ENCODE results near the gene CCDC187. TPM values are rescaled to one million over a fixed set of nuclear protein-coding genes. Genes with fewer than 3 reads are reported as not detected.

CCDC187 gene
- total RNA-seq, 2 experiments from 2014 or later: 0.07 TPM; not detected in 1

DNA sequence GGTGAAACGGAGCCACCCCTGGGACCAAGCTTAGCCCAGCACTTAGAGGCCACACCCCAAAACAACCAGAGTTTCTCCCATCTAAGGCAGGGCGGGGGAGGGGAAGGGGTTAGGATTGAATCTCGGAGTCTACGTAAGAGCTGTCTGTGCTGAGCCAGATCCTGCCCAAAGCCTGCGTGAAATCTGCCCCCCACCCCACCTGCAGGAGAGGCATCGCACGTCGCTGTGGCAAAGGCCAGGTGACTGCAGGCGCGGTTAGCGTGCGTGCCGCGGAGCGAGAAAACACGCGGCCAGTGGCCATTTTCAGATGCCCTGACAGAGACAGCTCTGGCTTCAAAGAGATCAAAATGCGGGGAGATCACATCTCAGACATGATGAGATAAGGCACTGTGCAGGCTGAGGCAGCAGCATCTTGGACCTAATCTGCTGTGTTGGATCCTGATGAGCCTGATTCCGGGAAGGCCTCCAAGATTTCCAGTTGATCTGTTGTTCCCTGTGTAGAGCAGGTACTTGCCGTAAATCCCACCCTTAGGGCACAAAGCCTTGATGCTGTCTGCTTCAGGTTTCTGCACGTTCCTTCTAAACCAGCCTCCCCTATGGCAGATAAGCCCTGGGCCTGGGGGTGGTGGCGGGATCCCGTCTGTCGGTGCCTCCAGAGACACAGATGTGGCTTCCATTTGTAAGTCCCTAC, 55.8 kb downstream of the CCDC187 start:
- Mint-ChIP-seq H3K27me3 (no peaks in the 10 kb centered on the region), H3K4me3 (no peak overlapping the region), H3K9me3 (no peaks in the 10 kb centered on the region), H3K4me1 (ENCODE audit: low read depth) (peaks cover 20% of the 10 kb centered on the region), H3K27ac (no peak overlapping the region), H3K36me3 (ENCODE audit: low read depth) (peaks cover 2% of the 10 kb centered on the region)
- POLR2A ChIA-PET: interaction anchor here (1.5 kb wide), 1 partner anchor 20 kb away, joined by 5 read pairs; no protein-coding TSS in a partner anchor
- CTCF ChIA-PET: interaction anchor here (1.4 kb wide), 2 partner anchors 19 to 23 kb away, joined by 3 to 5 read pairs; no protein-coding TSS in a partner anchor
- intact Hi-C loops (cut with micrococcal nuclease): no loop called here
- no peak for DNase-seq
- no peak for ATAC-seq
- TF ChIP-seq, protein P1, sequence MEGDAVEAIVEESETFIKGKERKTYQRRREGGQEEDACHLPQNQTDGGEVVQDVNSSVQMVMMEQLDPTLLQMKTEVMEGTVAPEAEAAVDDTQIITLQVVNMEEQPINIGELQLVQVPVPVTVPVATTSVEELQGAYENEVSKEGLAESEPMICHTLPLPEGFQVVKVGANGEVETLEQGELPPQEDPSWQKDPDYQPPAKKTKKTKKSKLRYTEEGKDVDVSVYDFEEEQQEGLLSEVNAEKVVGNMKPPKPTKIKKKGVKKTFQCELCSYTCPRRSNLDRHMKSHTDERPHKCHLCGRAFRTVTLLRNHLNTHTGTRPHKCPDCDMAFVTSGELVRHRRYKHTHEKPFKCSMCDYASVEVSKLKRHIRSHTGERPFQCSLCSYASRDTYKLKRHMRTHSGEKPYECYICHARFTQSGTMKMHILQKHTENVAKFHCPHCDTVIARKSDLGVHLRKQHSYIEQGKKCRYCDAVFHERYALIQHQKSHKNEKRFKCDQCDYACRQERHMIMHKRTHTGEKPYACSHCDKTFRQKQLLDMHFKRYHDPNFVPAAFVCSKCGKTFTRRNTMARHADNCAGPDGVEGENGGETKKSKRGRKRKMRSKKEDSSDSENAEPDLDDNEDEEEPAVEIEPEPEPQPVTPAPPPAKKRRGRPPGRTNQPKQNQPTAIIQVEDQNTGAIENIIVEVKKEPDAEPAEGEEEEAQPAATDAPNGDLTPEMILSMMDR (IDR thresholded peaks at IDR 0.05): no peak

DNA sequence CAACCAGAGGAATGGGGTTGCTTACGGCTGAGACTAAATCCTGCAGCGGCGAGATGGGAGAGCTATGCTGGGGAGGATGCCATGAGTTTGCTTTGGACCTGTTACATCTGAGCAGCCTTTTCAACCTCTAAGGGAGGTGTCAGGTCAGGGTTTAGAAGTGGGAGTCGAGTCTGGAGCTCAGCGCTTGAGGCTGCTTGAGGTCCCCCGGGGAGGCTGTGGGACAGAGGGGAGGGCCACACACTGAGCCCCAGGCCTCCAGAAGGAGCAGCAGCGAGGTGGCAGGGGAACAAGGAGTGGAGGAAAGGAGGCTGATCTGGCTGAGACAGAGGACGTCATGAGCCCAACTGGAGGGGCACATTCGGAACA, 56.4 kb downstream of the CCDC187 start:
- Mint-ChIP-seq H3K27me3 (no peaks in the 10 kb centered on the region), H3K36me3 (ENCODE audit: low read depth) (peaks cover 2% of the 10 kb centered on the region), H3K27ac (no peak overlapping the region), H3K4me3 (no peak overlapping the region), H3K9me3 (no peaks in the 10 kb centered on the region), H3K4me1 (ENCODE audit: low read depth) (peaks cover 25% of the 10 kb centered on the region)
- TF ChIP-seq, protein P1 (IDR thresholded peaks at IDR 0.05): no peak
- ChIA-PET POLR2A (no interaction called here), CTCF (interaction anchor here (1.4 kb wide), 2 partner anchors 19 to 22 kb away, joined by 3 to 5 read pairs; no protein-coding TSS in a partner anchor)
- DNase-seq (no peak), ATAC-seq (no peak)
- intact Hi-C loops (cut with micrococcal nuclease): no loop called here

DNA sequence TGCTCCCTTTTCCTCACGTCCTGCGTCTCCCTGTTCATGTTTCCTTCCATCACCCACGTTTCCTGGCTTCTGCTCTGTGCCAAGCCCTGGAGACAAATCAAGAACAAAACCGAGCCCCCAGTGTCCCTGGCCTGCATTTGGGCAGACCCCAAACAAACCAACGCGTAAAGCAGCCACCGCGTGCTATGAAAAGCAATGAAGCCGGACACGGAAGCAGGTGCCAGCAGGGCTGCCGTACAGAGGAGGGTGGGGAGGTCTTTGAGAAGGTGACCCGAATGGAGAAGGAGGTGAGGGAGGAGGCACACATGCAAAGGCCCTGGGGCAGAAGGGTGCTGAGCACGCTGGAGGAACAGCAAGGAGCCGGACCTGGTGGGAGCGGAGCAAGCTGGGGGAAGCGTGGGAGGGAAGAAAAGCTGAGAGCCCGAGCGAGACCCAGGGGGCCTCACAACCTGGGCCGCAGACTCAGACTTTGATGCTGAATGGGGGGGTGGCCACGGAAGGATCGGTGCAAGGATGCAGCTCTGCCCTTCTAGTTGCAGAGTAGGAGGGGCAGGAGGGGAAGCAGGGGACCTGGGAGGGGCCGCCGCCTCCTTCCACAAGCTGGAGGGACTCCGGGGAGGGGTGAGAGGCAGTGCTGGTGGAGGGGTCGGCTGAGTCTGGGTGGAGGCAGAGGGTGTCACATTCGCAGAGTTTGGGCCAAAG, 56.9 kb downstream of the CCDC187 start:
- H3K36me3 Mint-ChIP-seq (ENCODE audit: low read depth): peaks cover 2% of the 10 kb centered on the region
- ChIA-PET POLR2A (no interaction called here), CTCF (interaction anchor here (1.4 kb wide), 2 partner anchors 20 to 22 kb away, joined by 3 to 5 read pairs; no protein-coding TSS in a partner anchor)
- no peak for ATAC-seq
- no peak overlapping the region for H3K27ac Mint-ChIP-seq
- no peaks in the 10 kb centered on the region for H3K9me3 Mint-ChIP-seq
- no peak overlapping the region for H3K4me3 Mint-ChIP-seq
- H3K27me3 Mint-ChIP-seq: no peaks in the 10 kb centered on the region
- intact Hi-C loops (cut with micrococcal nuclease): no loop called here
- peaks cover 30% of the 10 kb centered on the region for H3K4me1 Mint-ChIP-seq (ENCODE audit: low read depth)
- TF ChIP-seq, protein P1 (IDR thresholded peaks at IDR 0.05): no peak
- no peak for DNase-seq

DNA sequence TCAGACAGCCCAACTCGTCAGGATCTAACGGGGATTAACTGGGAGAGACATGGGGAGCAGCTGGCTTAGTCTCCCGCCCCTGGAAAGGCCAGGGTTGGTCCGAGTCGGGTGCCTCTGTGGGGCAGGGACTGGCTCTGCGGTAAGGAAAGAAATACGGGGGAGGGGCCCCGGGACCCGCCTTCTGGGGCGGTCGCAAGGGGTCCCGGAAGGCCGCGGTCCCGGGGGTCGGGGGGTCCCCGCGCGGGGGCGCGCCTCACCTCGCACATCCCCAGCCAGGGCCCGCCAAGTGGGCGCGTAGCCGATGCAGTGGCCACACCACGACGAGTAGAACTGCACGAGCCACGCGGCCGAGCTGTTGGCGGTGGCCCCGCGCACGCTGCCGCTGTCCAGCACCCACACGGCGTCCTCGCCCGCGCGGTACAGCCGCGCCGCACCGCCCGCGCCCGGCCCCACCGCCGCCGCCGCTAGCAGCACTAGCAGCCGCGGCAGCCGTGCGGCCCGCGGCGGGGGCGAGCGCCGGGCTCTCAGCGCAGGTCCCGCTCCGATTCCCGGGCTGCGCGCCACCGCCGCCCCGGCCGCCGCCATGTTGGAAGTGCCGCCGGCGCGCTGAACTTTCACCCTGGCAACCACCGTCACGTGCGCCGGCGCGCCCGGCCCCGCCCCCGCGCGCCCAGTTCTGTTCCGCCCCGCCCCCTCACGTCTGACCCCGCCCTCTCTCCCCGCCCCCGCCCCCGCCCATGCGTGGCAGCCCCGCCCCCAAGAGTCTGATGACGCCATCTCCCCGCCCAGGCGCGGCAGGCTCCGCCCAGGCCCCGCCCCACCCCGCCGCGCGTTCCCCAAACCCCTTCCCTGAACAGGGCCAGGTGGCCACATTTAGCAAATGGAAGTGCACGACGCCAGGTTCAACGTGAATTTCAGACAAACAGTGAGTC, 58.4 kb downstream of the CCDC187 start, which contains the start of gene QSOX2:
TSS of gene QSOX2 (minus strand) at position 594 of the 932 bp plus-strand sequence. CDS start at position 585, 9 bp downstream.
- ATAC-seq (peak; percentile 68), DNase-seq (peak; percentile 86)
- TF ChIP-seq, protein P1 (IDR thresholded peaks at IDR 0.05): no peak
- intact Hi-C loops (cut with micrococcal nuclease): no loop called here
- Mint-ChIP-seq H3K36me3 (ENCODE audit: low read depth) (peaks cover 4% of the 10 kb centered on the region), H3K4me3 (peak within 1 kb of the TSS; percentile 94), H3K27ac (peak within 1 kb of the TSS; percentile 93), H3K4me1 (ENCODE audit: low read depth) (peaks cover 40% of the 10 kb centered on the region), H3K27me3 (no peaks in the 10 kb centered on the region), H3K9me3 (no peaks in the 10 kb centered on the region)
- ChIA-PET POLR2A (interaction anchor here (0.6 to 1.3 kb wide), 7 partner anchors 13 to 362 kb away, joined by 3 to 5 read pairs (median 3); partner anchors contain the start of gene CAMSAP1), CTCF (no interaction called here)
